GM18909 (cell line): ENCODE results near the gene MTRF1.
A peak's percentile ranks its signal among the peaks of the same experiment; 100 is the strongest.

Experiments used
- ATAC-seq: cut with Tn5 transposase; IDR thresholded peaks from one replicate; pipeline ENCODE4 v1.9.1; 2021; ENCODE audit warnings: mild to moderate bottlenecking; ENCODE audit not compliant: unreplicated experiment, poor library complexity

Gene MTRF1

GRCh38 chr13:41263261-41263971, at the start of gene MTRF1:
Gene MTRF1, minus strand, starts transcription at chr13:41263576. Its CDS starts 2,669 bp downstream, at chr13:41260907.
- peak; percentile 93 for ATAC-seq

- ATAC-seq, result no peak
These were observed 49.7 kb upstream of the MTRF1 start for GRCh38 chr13:41313117-41313516.

- ATAC-seq, result no peak
These were observed 48.8 kb upstream of the MTRF1 start for GRCh38 chr13:41312176-41312500.

GRCh38 chr13:41311406-41312175, 48.2 kb upstream of the MTRF1 start:
- peak; percentile 52 for ATAC-seq

- peak; percentile 78 for ATAC-seq
These were observed 47.6 kb upstream of the MTRF1 start, which contains the start of gene NAA16 for GRCh38 chr13:41310963-41311405. Gene NAA16, plus strand, starts transcription at chr13:41311267. Its CDS starts 262 bp downstream, at chr13:41311529.

- ATAC-seq, result no peak
These were observed 44.7 kb upstream of the MTRF1 start for GRCh38 chr13:41307884-41308640.

- ATAC-seq, result no peak
These were observed 43.1 kb upstream of the MTRF1 start for GRCh38 chr13:41306271-41307145.

GRCh38 chr13:41304551-41304950, 41.2 kb upstream of the MTRF1 start:
- no peak for ATAC-seq

GRCh38 chr13:41302743-41303142, 39.4 kb upstream of the MTRF1 start:
- no peak for ATAC-seq

GRCh38 chr13:41299316-41300094, 36.1 kb upstream of the MTRF1 start:
- ATAC-seq, result peak; percentile 59

GRCh38 chr13:41296879-41297646, 33.7 kb upstream of the MTRF1 start:
- ATAC-seq, result no peak

GRCh38 chr13:41295973-41296372, 32.6 kb upstream of the MTRF1 start:
- ATAC-seq, result no peak

GRCh38 chr13:41294914-41295313, 31.5 kb upstream of the MTRF1 start:
- no peak for ATAC-seq

GRCh38 chr13:41293272-41293671, 29.9 kb upstream of the MTRF1 start:
- no peak for ATAC-seq

GRCh38 chr13:41291246-41291645, 27.9 kb upstream of the MTRF1 start:
- no peak for ATAC-seq

GRCh38 chr13:41289463-41289881, 26.1 kb upstream of the MTRF1 start:
- ATAC-seq, result no peak

- ATAC-seq, result no peak
These were observed 23.0 kb upstream of the MTRF1 start for GRCh38 chr13:41286370-41286769.

GRCh38 chr13:41284512-41285288, 21.3 kb upstream of the MTRF1 start:
- no peak for ATAC-seq
